ENCODE data around the gene VTI1A.
"Not testable (repeated sequence)": the region's sequence is repeated elsewhere in the genome, so short reads cannot be mapped to it uniquely, and the experiment has no call there.

Gene VTI1A

DNA sequence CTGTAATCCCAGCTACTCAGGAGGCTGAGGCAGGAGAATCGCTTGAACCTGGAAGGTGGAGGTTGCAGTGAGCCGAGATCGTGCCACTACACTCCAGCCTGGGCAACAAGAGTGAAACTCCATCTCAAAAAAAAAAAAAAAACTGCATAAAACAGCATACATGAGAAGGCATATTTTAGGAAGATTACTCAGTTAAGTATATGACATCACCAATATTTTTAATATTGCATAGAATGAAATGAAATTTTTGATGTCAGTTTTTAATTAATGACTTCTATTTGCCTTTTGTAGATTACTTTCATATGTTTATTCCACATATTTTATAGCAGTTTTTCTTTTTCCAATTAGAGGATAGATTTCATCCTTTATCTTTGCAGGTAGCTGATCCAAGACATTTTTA is 284.4 kb downstream of the VTI1A start:
- DNase-seq = not testable (repeated sequence)

DNA sequence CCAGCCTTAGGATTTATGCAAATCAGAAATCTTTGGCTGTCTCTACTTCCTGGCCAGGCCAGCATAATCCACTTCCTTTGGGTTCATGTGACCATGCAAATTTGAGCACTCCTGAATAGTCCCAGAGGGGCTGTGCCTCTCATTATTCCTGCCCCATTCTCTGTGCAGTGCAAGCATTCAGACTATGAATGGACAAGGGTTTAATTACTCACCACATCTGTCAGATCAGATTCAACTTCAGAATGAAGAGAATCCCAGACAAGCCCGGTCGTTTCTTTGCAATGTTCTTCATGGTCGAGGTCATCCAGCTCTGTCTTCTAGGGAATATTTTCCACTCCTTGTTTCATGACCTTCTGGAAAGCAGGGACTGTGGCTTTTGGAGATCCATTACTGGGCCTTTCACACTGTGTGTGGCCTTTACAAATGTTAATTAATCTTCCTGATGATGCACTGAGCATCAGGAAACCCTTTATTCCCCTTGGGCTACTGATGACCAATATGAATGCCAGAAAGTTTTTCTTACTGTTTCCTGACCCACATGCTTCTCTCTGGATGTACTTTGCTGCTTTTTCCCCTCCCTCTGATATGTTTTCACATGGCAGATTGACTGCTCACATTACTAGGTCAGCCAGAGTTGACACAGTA is 285.4 kb downstream of the VTI1A start:
- DNase-seq = no peak

DNA sequence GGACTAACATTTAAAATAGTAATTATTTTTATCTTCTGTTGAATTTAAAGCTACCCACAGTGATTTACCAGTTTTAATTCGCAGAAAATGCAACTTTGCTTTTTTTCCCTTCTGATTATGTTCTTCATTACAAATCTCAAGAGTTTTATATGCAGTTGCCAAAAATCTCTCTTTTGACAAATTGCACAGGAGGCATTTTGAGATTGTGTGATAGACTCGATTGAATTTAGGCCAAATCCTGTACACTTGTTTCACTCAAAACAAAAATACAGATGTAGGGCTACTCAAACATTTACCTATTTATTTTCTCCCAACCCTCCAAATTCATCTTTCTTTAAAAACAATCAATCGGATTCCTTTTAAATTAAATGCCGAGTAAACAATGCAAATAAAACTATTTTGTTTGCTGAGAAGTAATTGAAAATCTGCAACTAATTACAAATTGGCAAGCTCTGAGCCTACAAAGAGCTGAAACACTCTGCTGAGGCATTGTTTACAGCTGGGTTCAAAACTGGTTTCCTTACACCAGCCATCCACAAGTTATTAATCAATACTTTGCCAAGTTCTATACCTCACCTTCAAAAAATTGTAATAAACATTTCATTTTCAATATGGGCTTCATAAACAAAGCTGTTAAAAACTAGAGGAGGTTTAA is 288.2 kb downstream of the VTI1A start:
- DNase-seq = no peak

DNA sequence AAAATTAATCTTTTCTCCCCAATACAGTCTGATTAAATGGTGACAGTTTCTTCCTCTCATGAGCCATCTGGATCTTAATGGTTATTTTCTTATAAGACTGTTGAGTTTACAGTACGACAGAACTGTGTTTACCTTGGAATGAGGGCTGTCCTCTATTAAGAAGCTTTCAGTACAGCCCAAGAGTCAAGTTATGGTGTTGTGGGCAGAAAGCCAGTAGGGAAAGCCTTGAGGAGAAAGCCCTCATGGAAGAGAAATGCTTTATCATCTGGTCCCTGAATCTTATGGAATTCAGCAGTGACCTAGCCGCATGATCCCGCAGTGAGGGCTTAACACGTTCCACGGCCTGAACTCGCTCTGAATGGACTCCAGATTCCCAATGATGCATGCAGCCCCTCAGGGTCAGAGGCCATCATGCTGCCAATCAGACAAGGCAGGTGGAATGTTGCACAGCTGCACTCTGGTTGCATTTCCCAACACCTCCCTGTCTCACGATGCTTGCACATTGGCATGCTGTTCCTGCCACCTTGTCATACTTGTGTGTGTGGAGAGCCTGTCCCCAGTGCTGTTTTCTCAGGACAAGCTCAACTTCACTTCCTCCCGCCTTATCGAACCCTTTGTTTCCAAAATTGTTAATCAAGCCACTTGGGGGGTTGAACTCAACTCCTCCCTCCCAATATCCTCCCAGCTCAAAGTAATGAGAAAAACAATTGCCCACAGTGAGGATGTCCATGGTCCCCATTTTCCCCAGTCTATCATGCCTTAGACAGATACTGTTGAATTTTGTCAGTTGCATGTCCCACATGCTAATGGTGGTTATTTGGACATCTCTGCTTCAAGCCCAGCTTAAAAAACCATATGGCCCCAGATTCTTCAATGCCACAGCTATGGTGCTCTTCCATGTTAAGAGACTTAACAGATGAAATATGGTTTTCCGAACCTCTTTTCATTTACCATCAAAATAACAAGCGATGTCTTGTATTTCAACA is 291.9 kb downstream of the VTI1A start:
- DNase-seq = no peak

DNA sequence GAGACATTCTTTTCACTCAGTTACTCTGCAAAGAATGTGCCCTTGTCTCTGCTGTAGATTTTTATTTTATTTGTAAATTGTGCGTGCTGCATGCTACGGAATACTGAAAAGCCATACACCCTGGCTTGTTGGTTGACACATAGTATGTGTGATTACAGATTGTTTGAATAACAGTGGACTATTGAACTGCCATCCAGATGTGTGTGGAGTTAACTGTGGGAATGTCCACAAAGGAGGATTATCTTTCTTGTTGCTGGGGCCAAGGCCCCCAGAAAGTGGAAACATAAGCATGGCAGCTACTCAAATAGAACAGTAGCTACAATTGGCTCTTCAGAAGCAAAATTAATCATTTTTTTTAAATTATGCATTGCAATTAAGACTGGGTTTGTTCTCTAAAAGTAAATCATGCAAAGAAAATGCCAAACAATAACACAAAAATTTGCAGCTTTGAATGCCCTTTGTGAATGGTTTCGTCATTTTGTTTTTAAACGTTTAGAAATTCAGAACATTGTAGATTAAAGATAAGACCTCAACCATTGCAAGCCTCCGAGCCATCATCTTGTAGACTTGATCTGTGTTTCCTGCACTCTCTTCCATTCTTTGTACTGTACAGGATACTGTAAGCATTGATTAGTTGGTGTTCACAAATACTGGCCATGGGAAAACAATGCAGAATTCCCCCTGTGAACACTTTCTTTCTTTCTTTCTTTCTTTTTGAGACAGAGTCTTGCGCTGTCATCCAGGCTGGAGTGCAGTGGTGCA is 292.8 kb downstream of the VTI1A start:
- no peak for DNase-seq

DNA sequence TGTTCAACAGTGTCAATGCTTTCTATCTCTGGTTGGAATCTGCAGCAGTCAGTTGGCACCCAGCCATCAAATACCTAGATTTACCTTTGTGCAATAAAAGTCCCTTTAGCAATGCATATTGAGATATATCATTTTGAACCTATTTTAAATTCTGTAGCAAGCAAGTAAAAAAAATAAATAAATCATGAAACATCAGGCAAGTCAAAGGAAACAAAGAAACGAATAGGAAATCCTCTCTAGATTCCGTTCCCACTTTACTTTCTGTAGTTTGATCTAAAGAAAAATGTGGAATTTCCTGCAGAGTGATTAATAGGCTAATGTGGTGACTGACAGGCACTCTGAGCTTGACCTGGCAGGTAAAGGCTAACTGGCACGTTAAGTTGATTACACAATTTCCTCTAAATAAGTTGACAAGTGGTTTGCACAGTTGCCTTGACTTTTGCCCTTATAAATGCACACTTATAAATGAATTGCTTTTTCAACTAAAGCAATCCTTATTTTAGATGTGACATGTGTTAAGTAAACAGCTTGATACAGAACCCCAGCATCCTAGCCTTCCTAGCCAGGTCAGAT is 294.9 kb downstream of the VTI1A start:
- no peak for DNase-seq

DNA sequence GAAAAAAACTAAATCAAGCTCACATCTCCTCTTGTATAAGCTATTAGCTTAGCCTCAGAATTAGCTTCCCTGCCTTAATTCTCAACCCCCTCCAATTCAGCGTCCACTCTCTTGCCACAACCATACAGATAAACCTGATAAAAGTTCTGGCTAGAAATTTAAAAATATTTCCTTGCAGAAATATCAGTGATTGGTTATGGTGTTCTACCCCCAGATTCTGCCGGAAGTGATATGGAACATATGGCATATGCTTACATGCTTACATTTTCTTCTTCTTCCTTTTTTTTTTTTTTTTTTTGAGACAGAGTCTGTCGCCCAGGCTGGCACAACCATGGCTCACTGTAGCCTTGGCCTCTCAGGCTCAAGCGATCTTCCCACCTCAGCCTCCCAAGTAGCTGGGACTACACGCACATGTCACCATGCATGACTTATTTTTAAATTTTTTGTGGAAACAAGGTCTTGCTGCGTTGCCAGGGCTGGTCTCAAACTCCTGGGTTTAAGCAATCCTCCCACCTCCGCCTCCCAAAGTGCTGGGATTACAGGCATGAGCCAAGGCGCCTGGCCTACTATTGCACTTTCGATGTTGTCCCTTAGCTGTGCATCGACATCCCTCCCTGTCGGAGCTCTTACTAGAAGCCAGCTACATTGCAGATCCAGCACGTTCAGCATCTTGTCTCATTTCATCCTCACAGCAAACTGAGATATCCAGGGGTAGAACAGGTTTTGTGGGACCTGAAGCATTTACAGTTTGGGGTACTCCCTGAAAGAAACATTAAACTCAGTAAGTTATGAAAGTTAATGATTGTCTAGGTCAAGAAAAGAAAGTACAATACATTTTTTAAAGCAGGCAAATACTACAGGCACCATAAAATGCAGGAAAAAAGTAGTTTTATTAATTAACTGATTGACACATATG is 297.4 kb downstream of the VTI1A start:
- no peak for DNase-seq

DNA sequence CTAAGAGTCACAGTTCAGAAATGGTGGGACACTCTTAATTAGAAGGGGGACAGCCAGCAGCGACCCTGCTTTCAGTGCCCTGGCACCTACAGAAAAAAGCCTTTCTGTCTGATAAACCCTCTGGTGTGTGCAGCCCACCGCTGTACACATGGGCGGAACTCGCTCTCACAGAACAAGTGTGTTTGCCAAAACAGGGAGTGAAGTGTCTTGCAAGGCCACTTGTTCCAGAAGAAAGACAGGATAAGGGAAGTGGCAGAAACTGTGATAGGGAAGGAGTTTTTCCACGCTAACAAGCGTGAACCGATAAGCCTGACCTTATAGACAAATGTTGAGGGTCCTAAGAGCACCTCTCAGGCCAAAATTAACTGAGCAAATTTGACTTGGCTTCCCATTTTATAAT is 299.3 kb downstream of the VTI1A start:
- DNase-seq = no peak

DNA sequence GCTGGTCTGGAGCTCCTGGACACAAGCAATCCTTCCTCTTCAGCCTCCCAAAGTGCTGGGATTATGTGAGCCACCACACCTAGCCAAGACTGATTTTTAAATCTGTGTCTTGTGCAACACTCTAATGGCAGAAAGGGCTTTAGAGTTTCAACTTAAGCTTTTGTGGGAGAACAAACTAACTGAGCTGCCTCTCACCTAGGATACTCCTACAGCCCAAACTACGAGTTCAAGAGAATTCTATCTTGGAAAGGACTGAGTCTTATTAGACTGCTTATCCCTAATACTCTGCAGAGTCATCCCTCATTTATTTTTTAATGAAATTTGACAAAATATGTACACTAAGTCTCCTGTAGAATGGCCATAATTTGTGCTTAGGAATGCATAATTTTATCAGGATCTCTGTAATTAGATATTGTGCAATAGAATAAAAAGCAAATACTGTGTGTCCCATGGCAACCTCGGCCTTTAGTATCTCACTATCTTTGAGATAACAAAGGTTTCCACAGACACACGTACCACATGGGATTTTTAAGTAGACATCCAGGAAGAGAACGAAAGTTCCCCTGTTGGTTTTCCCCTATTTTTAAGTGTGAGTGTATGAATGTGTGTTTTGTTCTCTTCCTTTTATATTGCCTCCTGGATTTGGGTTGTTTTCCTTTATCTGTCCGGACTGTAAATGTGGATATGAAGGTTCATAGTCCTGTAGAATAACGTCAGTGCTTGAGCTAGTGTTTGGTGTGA is 303.6 kb downstream of the VTI1A start:
- DNase-seq = peak; percentile 12

DNA sequence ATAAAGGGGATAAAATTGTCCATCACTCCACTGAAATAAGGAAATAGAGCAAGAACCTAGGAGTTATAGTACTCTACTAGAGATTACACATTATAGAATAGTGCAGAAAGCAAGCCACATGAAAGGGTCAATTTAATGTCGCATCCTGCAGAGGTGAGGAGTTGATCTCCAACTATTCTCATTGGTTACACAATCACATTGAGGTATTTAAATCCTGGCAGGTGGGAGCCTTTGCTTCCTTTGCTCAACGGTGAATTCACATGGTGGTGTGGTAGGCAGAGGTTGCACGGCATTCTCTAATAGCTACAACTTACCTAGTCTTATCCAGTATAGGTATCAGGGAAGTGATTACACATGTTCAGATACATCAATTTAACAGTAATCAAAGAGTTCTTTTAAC is 304.6 kb downstream of the VTI1A start:
- DNase-seq = peak; percentile 5

DNA sequence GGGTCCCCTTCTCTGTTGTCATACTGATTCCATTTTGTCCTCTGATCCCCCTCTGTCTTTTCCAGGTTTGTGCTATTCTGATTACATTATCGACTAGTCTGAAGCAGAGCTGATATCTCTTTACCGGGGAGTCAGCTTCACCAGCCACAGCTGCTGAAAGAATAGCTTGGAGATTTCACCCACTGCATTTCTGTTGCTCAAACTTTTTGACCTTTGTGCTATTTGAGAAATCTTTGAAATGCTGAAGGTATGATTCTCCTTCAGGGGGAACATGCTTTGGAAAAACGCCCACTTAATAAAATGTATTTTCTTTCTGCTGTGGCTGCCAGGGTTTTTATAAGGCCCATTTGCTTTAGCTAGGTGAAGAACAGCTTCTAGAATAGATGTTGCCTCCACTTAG is 305.3 kb downstream of the VTI1A start:
- no peak for DNase-seq

DNA sequence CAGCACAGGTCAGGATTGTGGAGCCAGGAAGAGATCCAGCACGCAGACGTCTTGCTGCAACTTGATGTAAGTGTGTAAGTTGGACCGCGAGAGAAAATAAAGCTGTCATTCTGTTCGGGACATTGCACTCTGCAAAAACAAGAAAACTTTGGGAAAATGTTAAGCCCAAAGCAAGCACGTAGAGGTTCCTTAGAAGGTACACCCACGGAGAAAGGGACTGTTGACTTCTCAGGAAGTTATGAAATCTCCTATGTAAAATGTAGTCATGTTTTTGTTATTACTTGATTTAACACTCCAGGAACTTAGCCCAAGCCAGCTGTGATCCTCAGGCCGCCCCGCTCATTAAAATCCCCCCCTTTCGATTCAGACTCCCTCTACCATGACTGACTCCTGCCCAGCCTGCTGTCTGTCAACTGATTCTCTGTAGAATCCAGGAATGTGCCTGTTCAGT is 307.0 kb downstream of the VTI1A start:
- no peak for DNase-seq

DNA sequence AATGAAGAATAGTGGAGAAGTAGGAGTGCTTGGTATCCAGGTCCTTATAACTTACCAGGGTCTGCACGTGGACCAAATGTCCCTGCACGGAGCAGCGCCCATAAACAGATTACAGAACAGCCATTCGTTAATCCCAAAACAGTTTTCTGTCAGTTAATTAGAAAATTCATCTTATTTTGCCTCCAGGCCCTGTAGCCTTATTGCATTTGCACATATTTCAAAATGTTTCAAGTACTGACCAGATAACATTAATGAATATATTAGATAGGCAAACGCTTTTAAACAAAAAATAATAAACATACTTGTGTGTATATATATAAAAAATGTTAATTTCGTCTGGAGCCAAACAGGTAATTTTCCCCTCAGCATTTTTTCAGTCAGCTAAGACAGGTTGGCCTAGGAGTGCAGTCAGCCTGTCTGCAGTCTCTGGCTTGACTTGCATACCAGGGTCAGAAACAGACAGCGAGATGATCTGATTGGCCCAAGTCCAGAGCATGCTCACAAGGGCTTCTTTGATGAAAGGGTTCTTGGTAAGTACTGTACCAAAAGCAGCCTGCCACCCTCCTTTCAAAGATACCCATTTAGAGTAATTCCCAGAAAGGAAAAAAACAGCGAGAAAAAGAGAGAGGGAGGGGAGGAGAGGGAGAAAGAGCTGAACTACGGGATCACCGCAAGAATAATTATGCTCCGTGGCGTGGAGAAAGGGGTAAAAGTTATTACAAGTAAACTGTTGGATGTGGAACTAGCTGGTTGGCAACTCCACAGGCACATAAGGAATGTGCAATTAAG is 308.6 kb downstream of the VTI1A start:
- DNase-seq = no peak

DNA sequence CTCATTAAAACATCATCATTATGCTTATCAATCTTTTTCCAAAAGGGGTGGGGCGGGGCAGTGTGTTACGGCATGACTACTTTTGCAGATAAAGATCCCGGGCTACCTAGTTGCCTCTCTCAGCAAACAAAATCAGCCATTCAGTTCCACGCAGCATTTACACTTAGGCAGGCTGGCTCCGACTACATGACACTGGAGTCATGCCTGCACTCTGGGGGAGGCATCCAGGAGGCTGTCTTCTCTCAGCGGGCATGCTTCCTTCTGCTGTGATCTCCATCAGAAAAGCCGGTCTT is 309.2 kb downstream of the VTI1A start:
- DNase-seq = no peak

DNA sequence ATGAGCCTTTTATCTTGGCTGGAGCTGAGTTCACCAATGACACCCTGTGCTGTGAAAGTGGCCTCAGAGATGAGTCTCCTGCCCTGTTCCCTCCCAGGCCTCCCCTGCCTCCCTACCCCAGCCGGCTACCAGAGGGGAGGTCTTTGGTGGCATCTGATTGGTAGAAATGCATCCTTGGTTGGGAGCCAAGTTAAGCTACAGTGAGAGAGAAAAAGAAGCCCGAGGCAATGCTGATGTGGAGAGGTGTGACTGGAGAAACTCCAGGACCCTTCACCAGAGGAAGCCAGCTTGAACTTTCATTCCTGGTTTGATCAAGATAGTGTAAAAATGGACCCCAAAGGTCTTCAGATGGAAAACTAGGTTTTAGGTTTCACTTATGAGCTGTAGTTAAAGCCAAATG is 311.9 kb downstream of the VTI1A start:
- DNase-seq = no peak

DNA sequence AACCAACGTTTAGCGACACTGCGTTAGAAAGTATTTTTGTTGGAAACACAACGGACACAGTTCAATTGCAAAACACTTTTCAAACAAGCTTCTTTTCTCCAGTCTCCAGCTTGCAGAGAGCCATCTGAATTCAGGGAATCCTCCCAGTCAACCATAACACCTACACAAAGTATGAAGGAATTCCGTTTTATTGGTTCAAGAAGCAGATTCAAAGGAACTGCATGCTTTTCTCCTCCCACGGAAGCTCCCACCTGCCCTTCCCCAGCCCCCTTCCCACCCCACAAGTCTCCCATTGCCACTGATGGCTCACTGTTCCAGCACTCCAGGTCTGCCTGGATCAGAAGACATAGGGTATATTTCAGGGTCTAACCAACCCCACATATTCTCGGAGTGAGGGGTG is 312.5 kb downstream of the VTI1A start:
- no peak for DNase-seq

DNA sequence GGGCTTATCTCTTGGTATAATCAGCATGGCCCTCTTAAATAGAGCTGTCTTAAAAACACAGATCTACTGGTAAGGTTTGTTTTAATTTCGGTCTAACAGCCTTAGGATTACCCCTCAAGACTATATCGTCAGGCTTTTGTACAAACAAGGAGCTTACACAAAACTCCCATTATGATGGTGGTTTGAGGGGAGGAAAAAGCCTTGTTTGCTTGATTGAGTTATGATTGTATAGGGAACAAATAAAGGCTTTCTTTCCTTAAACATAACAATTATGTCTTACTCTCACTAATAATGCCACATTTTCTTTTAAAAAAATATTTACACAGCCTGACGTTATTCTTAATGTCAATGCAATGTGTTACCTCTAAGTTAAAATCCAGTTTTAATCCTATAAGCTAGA is 314.2 kb downstream of the VTI1A start:
- peak; percentile 30 for DNase-seq

DNA sequence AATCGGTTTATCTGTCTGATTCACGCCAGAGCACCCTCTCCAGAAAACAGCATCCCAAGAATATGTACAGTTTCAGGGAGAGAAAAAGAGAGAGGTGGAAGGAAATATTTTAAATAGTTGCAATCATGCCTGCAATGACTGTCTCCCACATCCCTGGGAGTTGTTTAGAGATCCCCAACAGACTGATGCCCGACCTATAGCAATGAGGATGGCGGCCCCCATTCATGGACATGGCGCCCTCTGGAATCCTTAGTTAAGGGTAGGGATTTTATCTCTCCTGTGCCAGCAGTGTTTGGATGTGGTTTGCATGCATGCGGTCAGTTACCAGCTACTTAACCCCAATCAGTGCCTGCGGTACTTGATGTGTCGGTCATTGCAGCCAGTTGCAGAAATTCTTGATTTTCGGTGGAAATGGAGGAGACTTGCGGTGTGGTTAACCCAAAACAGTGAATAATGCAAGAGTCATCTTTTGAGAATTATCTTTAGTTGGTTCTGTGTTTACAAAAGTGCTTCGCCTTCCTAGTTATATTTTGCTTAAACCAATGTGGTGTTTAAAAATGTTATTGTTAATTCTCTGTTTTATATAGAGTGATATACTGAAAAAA is 317.0 kb downstream of the VTI1A start:
- no peak for DNase-seq

DNA sequence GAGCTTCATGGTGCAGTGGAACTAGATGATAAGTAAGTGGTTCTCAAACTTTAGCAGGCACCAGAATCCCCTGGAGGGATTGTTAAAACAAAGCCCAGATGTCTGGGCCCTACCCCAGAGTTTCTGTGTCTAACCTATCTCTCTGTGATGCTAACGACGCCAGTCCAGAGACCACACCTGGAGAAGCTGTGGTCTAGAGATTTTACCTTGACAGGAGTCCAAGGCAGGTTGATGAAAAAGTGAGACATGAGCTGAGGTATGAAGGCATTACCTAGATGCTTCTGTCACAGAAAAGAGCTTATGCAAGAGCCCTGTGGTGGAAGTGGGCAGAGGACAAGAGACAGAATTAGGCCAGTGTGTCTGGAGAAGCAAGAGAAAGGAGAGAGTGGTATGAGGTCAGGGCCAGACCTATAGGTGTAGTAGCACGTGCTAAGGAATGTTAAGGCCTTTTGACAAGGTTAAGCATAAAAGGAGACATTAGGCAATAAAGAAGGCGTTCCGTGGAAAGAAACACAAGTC is 318.8 kb downstream of the VTI1A start:
- DNase-seq = no peak

Measured in NCI-H146 (cell line).